Endothelial cell of umbilical vein (primary cell): ENCODE measurements around the gene BCL10.

Experiments used
- CTCF ChIP-seq, 2 donors: IDR thresholded peaks; 1 replicate in 1 of 2; 2 replicates in 1 of 2; pipeline ENCODE4 v1.5.1; 2011; ENCODE audit warnings: low read length in 2 of 2, mild to moderate bottlenecking in 2 of 2, moderate library complexity in 2 of 2, control low read depth in 1 of 2, inconsistent platforms in 1 of 2, low read depth in 1 of 2; ENCODE audit not compliant: insufficient read depth in 1 of 2; ENCODE audit errors: extremely low read depth in 1 of 2
- EZH2 ChIP-seq: IDR thresholded peaks from 2 replicates; pipeline ENCODE4 v1.6.1; 2012; ENCODE audit warnings: borderline replicate concordance, low read depth, mild to moderate bottlenecking, moderate library complexity, low read length, inconsistent platforms; ENCODE audit not compliant: severe bottlenecking
- FOS ChIP-seq: IDR thresholded peaks from 2 replicates; pipeline ENCODE4 v1.6.1; 2011; ENCODE audit warnings: mild to moderate bottlenecking, low read length, moderate library complexity, borderline replicate concordance; ENCODE audit not compliant: insufficient read depth
- MYC ChIP-seq: IDR thresholded peaks from one replicate; pipeline ENCODE4 v1.6.1; 2011; ENCODE audit warnings: mild to moderate bottlenecking, low read depth, low read length
- POLR2A ChIP-seq: IDR thresholded peaks from 2 replicates; pipeline ENCODE4 v1.6.1; 2012; ENCODE audit warnings: low read depth, mild to moderate bottlenecking, control low read depth, low read length
- POLR2AphosphoS5 ChIP-seq: IDR thresholded peaks from 2 replicates; pipeline ENCODE4 v1.6.1; 2012; ENCODE audit warnings: low read depth, mild to moderate bottlenecking, control low read depth, low read length, moderate library complexity; ENCODE audit not compliant: insufficient read depth

DNA sequence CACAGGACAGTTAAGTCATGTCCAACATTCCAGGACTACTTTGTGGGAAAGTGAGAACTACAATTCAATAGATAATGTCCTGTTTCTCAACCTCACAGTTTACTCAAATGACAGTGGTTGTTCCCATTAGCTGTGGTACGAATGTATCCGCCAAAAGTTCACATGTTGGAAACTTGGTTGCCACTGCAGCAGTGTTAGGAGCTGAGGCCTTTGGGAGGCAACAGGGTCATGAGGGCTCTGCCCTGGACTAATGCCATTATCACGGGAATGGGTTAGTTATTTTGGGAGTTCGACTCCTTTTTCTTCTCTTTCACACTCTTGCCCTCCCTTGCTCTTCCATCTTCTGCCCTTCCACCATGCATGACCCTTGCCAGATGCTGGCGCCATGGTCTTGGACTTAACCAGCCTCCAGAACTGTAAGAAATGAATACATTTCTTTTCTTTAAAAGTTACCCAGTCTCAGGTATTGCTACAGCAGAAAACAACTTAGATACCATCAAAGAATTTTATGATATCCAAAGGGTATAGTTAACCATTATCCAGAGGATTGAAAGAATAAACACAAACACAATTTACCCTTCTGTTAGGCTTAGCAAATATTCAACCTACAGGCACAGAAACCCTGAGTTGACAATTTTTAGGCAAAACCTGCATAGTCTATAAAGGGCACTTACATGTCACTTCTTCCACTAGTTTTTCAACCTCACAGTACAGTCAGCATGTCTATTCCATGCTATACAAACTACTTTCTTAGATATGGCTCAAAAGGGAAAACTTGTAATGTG lies 7.4 kb downstream of the BCL10 start:
- TF ChIP-seq MYC (no peak), CTCF (IDR thresholded peaks at IDR 0.05; ENCODE audit: extremely low read depth in 1 of 2, insufficient read depth in 1 of 2, low read depth in 1 of 2, low read length in 2 of 2) (no peak), POLR2AphosphoS5 (no peak), EZH2 (no peak), POLR2A (no peak), FOS (no peak)
